Mesenchymal stem cell (in vitro differentiated cells and primary cell): ENCODE results near the gene ASIC2.

Source experiments
- DNase-seq: peaks from one replicate; pipeline ENCODE4 v3.0.0-alpha.2; 2013
- H2AFZ ChIP-seq: one replicate; pipeline ENCODE4 v1.6.1; 2013; ENCODE audit warnings: low read depth, mild to moderate bottlenecking, control low read depth, inconsistent platforms, low read length, moderate library complexity
- H2AK5ac ChIP-seq: 2 replicates; pipeline ENCODE4 v1.6.1; 2013; ENCODE audit warnings: low read length, moderate library complexity, mild to moderate bottlenecking, inconsistent platforms; ENCODE audit not compliant: severe bottlenecking
- H2BK120ac ChIP-seq: one replicate; pipeline ENCODE4 v1.6.1; 2013; ENCODE audit warnings: low read depth, mild to moderate bottlenecking, inconsistent platforms, low read length, moderate library complexity
- H2BK12ac ChIP-seq, 2 experiments: one replicate each; pipeline ENCODE4 v1.6.1; 2013; ENCODE audit warnings: inconsistent platforms in 2 of 2, low read length in 2 of 2, mild to moderate bottlenecking in 2 of 2, moderate library complexity in 2 of 2, control low read depth in 1 of 2
- H2BK15ac ChIP-seq: one replicate; pipeline ENCODE4 v1.6.1; 2013; ENCODE audit warnings: mild to moderate bottlenecking, low read depth, inconsistent platforms; ENCODE audit not compliant: poor library complexity, severe bottlenecking
- H2BK5ac ChIP-seq: 2 replicates; pipeline ENCODE4 v1.6.1; 2013; ENCODE audit warnings: low read depth, mild to moderate bottlenecking, low read length, control low read depth, inconsistent platforms; ENCODE audit not compliant: poor library complexity, severe bottlenecking
- H3K14ac ChIP-seq, 2 experiments: one replicate each; pipeline ENCODE4 v1.6.1; 2013; ENCODE audit warnings: inconsistent platforms in 2 of 2, low read length in 2 of 2, control low read depth in 1 of 2, mild to moderate bottlenecking in 1 of 2, moderate library complexity in 1 of 2
- H3K18ac ChIP-seq, 2 experiments: one replicate each; pipeline ENCODE4 v1.6.1; 2013; ENCODE audit warnings: inconsistent platforms in 2 of 2, low read length in 2 of 2, control low read depth in 1 of 2, low read depth in 1 of 2, mild to moderate bottlenecking in 1 of 2
- H3K23ac ChIP-seq, 2 experiments: one replicate each; pipeline ENCODE4 v1.6.1; 2013; ENCODE audit warnings: inconsistent platforms in 2 of 2, low read length in 2 of 2, mild to moderate bottlenecking in 2 of 2, moderate library complexity in 2 of 2, control low read depth in 1 of 2
- H3K27ac ChIP-seq: 2 replicates; pipeline ENCODE4 v1.5.1; 2013; ENCODE audit warnings: mild to moderate bottlenecking, moderate library complexity, low read length, control low read depth, inconsistent platforms; ENCODE audit not compliant: poor library complexity, severe bottlenecking
- H3K27me3 ChIP-seq, 2 experiments: 2 replicates each; pipeline versions ENCODE4 v1.6.1 to v1.7.0; 2013; ENCODE audit warnings: low read length in 2 of 2, mild to moderate bottlenecking in 2 of 2, moderate library complexity in 2 of 2, control low read depth in 1 of 2, inconsistent platforms in 1 of 2; ENCODE audit not compliant: control insufficient read depth in 1 of 2, insufficient read depth in 1 of 2
- H3K36me3 ChIP-seq, 2 experiments: 2 replicates each; pipeline versions ENCODE4 v1.6.1 to v1.7.0; 2013; ENCODE audit warnings: low read length in 2 of 2, control low read depth in 1 of 2, inconsistent platforms in 1 of 2, low read depth in 1 of 2, mild to moderate bottlenecking in 1 of 2; ENCODE audit not compliant: insufficient read depth in 2 of 2, control insufficient read depth in 1 of 2
- H3K4ac ChIP-seq, 2 experiments: one replicate each; pipeline ENCODE4 v1.6.1; 2013; ENCODE audit warnings: inconsistent platforms in 2 of 2, low read length in 2 of 2, mild to moderate bottlenecking in 2 of 2, moderate library complexity in 2 of 2, control low read depth in 1 of 2, low read depth in 1 of 2
- H3K4me1 ChIP-seq: 2 replicates; pipeline ENCODE4 v1.6.1; 2013; ENCODE audit warnings: low read depth, low read length, control low read depth; ENCODE audit not compliant: control insufficient read depth, insufficient read depth
- H3K4me2 ChIP-seq: 2 replicates; pipeline ENCODE4 v1.6.1; 2013; ENCODE audit warnings: low read length, mild to moderate bottlenecking, inconsistent platforms; ENCODE audit not compliant: poor library complexity, severe bottlenecking
- H3K4me3 ChIP-seq, 2 experiments: 2 replicates each; pipeline versions ENCODE4 v1.5.1 to v1.7.0; 2013; ENCODE audit warnings: low read length in 2 of 2, mild to moderate bottlenecking in 2 of 2, control low read depth in 1 of 2, low read depth in 1 of 2; ENCODE audit not compliant: insufficient read depth in 1 of 2
- H3K79me1 ChIP-seq: replicated peaks from 2 replicates; pipeline ENCODE4 v1.6.1; 2013; ENCODE audit warnings: mild to moderate bottlenecking, control low read depth, low read length, inconsistent platforms; ENCODE audit not compliant: poor library complexity, severe bottlenecking
- H3K9ac ChIP-seq: 2 replicates; pipeline ENCODE4 v1.7.0; 2013; ENCODE audit warnings: mild to moderate bottlenecking, low read length, moderate library complexity
- H3K9me3 ChIP-seq: 2 replicates; pipeline ENCODE4 v1.7.0; 2013; ENCODE audit warnings: mild to moderate bottlenecking, low read length; ENCODE audit not compliant: control insufficient read depth
- H4K8ac ChIP-seq: one replicate; pipeline ENCODE4 v1.6.1; 2013; ENCODE audit warnings: inconsistent platforms, mild to moderate bottlenecking, low read length, moderate library complexity
- H4K91ac ChIP-seq: one replicate; pipeline ENCODE4 v1.6.1; 2013; ENCODE audit warnings: mild to moderate bottlenecking, low read length, inconsistent platforms
- WGBS: methylation state at CpG from one replicate; pipeline ENCODE4 v1.1.7; 2013; ENCODE audit warnings: mixed read lengths; 5-methylcytosine and 5-hydroxymethylcytosine counted together

ASIC2 gene

GRCh38 chr17:33163533-33164168, 129.4 kb downstream of the ASIC2 start:
- Histone ChIP-seq H4K8ac (no peak overlapping the region), H3K36me3 (no peaks in the 10 kb centered on the region), H3K4me1 (peaks cover 6% of the 10 kb centered on the region), H3K9me3 (no peaks in the 10 kb centered on the region), H2BK5ac (no peak overlapping the region), H2AK5ac (no peak overlapping the region), H2BK12ac (no peak overlapping the region), H3K27me3 (peaks cover 0 to 78% of the 10 kb centered on the region in 2 experiments), H2BK120ac (no peak overlapping the region), H2AFZ (no peak overlapping the region), H3K4me3 (no peak overlapping the region), H3K14ac (no peak overlapping the region), H3K4ac (no peak overlapping the region), H3K4me2 (no peak overlapping the region), H3K9ac (no peak overlapping the region), H3K18ac (no peak overlapping the region), H4K91ac (no peak overlapping the region), H3K79me1 (no peaks in the 10 kb centered on the region), H3K27ac (no peak overlapping the region), H3K23ac (no peak overlapping the region), H2BK15ac (no peak overlapping the region)
- no peak for DNase-seq
- 93% methylated on average over 7 of the region's 10 CpGs for WGBS

GRCh38 chr17:33154869-33155455, 138.1 kb downstream of the ASIC2 start:
- Histone ChIP-seq H3K4me2 (no peak overlapping the region), H3K23ac (no peak overlapping the region), H4K91ac (no peak overlapping the region), H3K4me3 (no peak overlapping the region), H3K4ac (no peak overlapping the region), H3K27me3 (peaks cover 0 to 57% of the 10 kb centered on the region in 2 experiments), H3K36me3 (no peaks in the 10 kb centered on the region), H3K27ac (no peak overlapping the region), H4K8ac (no peak overlapping the region), H3K18ac (no peak overlapping the region), H3K4me1 (no peaks in the 10 kb centered on the region), H2BK5ac (no peak overlapping the region), H3K9me3 (no peaks in the 10 kb centered on the region), H2BK120ac (no peak overlapping the region), H2BK12ac (no peak overlapping the region), H3K79me1 (no peaks in the 10 kb centered on the region), H3K14ac (no peak overlapping the region), H2BK15ac (no peak overlapping the region), H2AFZ (no peak overlapping the region), H3K9ac (no peak overlapping the region), H2AK5ac (no peak overlapping the region)
- 87% methylated on average over 19 of the region's 19 CpGs for WGBS
- no peak for DNase-seq

GRCh38 chr17:33152783-33153182, 140.3 kb downstream of the ASIC2 start:
- no peaks in the 10 kb centered on the region for H3K79me1 ChIP-seq
- WGBS = 59% methylated on average over 5 of the region's 7 CpGs
- H3K4me2 ChIP-seq = no peak overlapping the region
- no peak overlapping the region for H3K4ac ChIP-seq
- no peak overlapping the region for H4K91ac ChIP-seq
- H3K27ac ChIP-seq = no peak overlapping the region
- H2AFZ ChIP-seq = no peak overlapping the region
- H2BK120ac ChIP-seq = no peak overlapping the region
- no peak overlapping the region for H3K4me3 ChIP-seq
- no peak overlapping the region for H3K9ac ChIP-seq
- H3K18ac ChIP-seq = no peak overlapping the region
- no peak overlapping the region for H3K14ac ChIP-seq
- H3K23ac ChIP-seq = no peak overlapping the region
- no peak overlapping the region for H2BK5ac ChIP-seq
- no peak overlapping the region for H2BK15ac ChIP-seq
- H3K9me3 ChIP-seq = no peaks in the 10 kb centered on the region
- DNase-seq = no peak
- H3K4me1 ChIP-seq = no peaks in the 10 kb centered on the region
- no peak overlapping the region for H2AK5ac ChIP-seq
- peaks cover 0 to 40% of the 10 kb centered on the region in 2 experiments for H3K27me3 ChIP-seq
- no peaks in the 10 kb centered on the region for H3K36me3 ChIP-seq
- no peak overlapping the region for H2BK12ac ChIP-seq
- no peak overlapping the region for H4K8ac ChIP-seq

GRCh38 chr17:33151565-33151964, 141.5 kb downstream of the ASIC2 start:
- Histone ChIP-seq H3K18ac (no peak overlapping the region), H3K4me3 (no peak overlapping the region), H4K91ac (no peak overlapping the region), H4K8ac (no peak overlapping the region), H2AFZ (no peak overlapping the region), H2AK5ac (no peak overlapping the region), H3K27me3 (peaks cover 0 to 29% of the 10 kb centered on the region in 2 experiments), H2BK12ac (no peak overlapping the region), H3K4me2 (no peak overlapping the region), H3K9ac (no peak overlapping the region), H3K4me1 (no peaks in the 10 kb centered on the region), H3K36me3 (no peaks in the 10 kb centered on the region), H2BK15ac (no peak overlapping the region), H2BK120ac (no peak overlapping the region), H3K79me1 (no peaks in the 10 kb centered on the region), H3K14ac (no peak overlapping the region), H2BK5ac (no peak overlapping the region), H3K9me3 (no peaks in the 10 kb centered on the region), H3K4ac (no peak overlapping the region), H3K23ac (no peak overlapping the region), H3K27ac (no peak overlapping the region)
- 96% methylated on average over 4 of the region's 5 CpGs for WGBS
- DNase-seq = no peak
